NCI-H82 treated with DMSO at 0.1 percent for 48 hours (cell line): ENCODE measurements around the gene POLD2.
A peak's percentile ranks its signal among the peaks of the same experiment; 100 is the strongest.

Experiments
- DNase-seq: peaks from one replicate; lab custom pipeline; 2025; ENCODE audit not compliant: unreplicated experiment; lab: John Stamatoyannopoulos, UW

The POLD2 gene

DNA sequence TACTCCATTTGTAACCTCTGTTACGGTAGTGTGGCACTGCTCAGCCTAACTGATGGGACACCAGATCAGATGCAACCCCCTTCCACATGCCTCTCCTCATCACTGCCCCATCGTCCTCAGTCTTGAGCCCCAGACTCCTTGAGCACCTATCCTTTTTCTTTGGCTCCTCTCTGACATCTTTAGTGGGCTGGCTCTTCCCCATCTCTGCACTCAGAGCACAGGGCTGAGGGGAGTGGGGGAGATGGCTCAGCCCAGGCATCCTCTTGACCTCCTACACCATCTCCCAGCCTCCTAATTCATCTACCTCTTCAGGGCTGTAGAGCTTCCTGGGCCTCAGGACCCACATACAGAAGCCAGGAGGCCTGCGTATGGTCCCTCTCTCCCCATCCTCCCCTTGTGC is 39.6 kb downstream of the POLD2 start:
- no peak for DNase-seq

DNA sequence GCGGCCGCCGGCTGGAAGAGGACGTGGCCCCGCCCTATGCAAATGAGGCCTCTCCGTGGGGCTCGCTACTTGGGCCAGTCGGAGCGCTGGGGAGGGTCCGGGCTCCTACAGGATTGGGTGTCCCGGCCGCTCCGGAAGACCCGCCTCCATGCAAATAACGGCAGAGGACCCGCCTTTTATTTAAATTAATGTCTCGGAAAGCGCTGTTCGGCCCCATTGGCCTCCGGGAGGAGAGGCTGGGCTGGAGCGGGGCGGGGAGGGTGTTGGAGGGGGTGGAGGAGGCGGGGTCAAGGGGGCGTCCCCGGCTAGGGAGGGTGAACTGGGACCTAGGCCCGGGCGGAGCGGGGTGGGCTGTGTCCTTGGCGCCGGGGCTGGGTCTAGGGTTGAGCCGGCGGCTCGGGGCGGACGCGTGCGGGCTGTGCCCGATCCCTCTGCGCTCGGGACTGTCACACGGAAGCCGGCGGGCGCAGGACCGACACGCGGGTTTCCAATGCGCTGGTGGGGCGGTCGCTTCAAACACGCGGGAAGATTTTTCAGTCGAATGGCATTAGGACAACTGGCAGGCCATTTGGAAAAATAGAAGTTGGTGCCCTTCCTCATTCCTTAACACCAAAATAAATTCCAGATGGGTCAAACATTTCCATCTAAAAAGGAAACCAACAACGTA is 40.7 kb downstream of the POLD2 start:
- DNase-seq = peak; percentile 98

DNA sequence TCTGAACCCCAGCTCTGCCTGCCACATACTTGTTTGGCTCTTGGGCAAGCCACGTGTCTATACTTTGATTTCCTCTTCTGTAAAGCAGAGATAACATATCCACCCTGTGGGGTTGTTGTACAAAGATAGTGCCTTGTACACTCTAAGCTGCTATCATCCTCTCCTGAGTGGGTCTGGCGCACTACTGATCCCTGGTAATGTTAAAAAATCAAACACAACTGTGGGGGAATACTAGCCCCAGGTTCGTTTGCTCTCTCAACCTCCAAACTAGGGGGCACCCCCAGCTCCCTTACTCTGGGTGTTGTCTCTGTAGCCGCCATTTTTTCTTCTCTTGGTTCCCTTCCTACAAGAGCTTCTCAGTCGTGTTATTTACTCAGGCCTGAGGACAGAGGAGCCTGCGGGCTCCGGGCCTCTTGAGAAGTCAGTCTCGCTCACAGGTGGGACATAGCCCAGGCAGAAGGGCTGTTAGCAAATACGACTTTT is 42.0 kb downstream of the POLD2 start:
- no peak for DNase-seq

DNA sequence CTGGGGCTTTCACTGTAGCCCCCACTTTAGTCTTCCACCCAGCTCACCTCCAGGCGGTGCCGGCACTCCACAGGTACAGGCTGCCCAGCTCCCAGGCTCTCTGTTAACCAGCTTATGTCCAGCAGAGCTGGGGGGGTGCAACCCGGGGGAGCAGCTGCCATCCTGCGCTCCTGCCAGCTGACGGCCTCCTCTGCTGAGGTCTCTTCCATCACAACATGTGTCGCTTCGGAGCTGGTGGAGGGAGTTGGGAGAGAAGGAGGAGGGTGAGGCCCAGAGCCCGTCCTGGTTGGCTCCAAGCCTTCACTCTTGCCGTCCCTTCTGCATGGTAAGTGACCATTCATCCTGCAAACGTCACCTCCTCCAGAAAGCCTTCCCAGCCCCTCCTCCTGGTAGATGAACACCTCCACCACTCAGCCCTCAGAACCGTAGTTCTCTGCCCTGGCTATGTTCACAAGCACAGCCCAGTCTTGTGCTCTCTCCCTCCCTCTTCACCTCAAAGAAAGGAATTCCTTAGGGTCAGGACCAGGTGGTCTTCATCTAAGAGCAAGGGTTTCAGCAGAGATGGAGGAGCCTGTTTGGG is 42.6 kb downstream of the POLD2 start:
- peak; percentile 12 for DNase-seq

DNA sequence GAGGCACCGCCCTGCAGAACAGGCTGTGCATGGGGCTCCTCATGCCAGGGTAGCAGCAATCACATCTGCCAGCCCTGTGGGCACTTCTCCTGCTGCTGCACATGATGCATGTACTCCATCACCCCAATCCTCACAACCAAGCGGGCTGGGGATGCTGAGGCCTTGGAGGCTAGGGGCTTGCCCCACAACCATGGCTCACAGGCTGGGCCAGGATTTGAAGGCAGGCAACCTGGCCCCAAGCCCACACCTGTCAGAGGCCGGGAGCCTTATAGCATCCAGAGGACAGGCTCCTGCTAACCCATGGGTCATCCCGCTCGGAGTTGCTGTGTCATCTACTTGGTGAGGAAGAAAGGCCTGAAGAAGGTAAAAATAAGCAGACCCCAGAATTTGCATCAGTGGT is 43.2 kb downstream of the POLD2 start:
- no peak for DNase-seq

DNA sequence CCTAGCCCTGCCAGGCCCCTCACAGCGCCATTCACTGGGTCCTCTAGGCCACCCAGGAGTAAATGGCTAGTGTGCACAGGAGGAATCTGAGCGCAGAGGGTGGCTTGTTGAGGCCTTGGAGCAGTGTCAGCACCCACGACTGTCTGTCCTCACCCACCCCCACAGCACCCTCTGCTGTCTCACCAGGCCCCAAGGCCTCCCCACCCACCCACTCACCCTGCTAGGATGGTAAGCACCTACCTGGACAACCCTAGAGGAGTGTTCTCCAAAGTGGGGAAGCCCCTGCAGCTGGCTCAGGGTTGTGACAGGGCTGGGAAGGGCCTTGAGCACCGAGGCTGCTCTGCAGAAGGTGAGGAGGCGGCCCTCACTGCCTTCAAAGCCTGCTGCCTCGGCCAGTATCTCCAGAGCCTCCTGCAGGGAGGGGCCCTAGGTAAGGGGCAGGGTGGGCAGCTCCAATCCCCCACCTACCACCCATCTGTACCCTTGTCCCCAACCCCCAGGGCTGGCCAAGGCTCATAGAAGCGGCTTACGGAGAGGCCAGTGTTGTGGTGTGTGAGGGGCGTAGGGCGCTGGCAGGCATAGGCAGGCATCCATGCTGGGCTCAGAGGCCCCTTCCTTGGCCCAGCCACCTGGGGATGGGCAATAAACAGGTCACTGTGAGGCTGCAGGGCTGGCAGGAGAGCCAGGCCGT is 43.9 kb downstream of the POLD2 start:
- DNase-seq = no peak

DNA sequence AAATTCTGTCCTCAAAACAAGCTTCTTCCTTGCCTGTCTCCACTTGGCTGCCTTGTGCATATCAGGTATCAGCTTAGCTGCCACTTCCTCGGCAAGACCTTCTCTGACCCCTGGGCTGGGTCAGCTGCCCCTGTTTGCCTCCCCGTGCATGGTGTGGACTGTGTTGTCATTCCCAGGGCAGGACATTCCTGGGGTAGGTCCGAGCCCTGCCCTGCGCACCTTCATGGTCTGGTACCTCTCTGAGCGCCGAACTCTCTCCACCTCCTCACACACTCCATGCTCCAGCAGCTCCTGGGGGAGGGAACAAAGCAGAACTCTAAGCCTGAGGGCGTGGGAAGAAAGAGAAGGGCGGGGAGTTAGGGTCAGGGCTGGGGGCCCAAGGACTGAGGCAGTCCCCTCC is 44.8 kb downstream of the POLD2 start:
- DNase-seq = no peak

DNA sequence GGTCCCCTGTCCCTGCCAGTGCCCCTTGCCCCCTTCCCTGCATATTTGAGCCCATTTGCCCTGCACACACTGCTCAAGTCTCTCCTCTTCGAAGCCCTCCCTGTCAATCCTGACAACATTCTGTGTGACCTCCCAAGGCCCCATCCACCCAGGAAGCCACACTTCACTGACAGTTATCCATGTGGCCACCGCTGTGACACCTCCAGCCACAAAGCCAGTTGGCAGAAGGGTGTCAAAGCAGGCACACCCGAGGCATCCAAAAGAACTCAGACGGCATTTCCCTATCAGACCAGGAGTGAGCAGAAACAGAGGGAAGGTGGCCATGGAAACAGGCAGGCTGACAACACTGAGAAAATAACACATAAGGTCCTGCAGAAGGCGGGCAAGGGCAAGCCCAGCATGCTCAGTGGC is 45.7 kb downstream of the POLD2 start:
- no peak for DNase-seq

DNA sequence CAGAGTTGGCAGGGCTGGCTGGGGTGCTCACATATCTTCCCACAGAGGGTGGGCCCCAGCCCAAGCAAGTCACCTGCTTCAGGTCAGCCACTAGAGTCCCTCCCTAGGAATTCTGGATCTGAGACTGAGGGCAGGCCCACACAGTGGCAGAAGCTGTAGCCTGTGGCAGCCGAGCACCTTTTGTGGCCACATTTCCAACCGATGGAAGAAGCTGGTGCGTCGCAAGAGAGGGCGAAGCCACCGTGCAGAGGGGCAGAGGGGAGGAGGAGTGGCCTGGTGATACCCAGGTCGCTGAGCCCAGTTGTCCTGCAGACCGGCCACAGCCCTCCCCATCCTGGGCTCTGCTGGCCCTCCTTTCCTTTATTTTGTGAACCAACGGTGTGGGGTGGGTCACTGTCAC is 46.3 kb downstream of the POLD2 start:
- DNase-seq = no peak

DNA sequence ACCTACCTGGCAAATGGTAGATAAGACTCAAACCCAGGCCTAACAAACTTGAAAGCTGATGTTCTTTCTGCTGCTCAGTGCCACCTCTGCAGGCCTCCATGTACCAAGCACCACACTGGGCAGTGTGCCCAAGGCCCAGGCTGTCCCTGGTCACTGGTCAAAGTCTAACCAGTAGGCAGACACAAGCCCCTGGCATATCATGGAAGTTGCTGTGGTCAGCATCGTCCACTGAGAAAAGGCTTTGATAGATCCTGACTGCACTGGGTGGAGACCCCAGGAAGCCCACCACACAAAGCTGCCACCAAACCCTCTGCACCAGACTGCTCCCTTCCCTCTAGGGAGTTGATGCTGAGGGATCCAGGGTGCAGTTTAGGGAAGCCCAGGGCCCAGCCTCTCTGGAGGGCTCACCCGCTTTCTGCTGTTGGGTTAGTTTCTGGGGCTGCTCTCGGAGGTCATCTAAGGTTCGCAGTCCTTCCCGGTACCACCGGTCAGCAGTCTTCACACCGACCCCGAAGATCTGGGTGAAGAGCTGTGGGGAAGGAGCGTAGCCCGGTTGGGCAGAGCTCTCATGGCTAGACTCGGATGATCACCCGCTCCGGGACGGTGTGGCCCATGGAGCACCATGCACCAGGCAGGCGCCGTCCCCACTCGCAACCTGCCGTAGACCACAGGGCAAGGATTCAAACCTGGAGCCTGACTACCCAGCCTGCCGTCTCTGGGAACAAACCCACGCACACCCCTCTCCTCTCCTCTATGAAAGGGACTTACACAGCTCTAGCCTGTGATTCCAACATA is 47.0 kb downstream of the POLD2 start:
- DNase-seq = no peak

DNA sequence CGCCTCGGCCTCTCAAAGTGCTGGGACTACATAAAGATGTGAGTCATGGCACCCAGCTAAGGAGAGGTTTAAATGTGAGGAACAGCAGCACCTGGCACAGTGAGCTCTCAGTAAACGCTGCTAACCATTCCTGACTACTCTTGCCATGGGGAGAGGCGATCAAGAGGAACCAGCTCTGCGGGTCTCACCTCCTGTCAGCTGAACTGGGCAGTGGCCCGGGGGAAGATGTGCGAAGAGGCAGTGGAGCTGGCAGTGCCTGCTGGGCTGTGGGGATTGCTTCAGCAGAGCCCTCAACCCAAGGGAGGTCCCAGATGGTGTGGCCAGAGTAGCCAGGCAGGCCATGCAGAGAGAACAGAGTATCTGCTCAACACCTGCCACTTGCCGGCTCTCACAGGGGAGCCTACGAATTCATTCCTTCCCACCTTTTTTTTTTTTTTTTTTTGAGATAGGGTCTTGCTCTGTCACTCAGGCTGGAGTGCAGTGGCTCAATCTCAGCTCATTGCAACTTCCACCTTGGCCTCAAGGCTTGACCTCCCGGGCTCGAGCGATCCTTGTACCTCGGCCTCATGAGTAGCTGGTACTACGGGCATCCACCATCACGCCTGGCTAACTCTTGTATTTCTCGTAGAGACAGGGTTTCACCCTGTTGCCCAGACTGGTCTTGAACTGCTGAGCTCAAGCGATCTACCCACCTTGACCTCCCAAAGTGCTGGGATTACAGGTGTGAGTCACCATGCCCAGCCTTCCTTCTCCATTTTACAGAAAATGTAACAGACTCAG is 47.9 kb downstream of the POLD2 start:
- DNase-seq = no peak

DNA sequence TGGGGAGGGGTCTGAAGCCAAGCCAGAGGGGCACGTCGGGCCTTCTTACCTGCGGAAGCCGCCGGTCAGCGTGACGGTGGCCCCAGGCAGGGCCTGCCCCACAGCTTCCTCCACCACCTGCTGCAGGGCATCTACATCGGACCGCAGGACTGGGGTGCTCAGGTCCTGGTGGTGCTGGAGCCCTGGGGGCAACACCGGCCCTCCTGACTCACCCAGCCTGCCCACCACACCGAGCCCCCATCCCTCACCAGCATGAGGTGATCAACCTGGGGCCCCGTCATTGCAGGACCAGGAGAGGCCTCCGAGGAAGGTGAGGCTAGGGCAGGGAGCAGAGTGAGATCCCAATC is 49.0 kb downstream of the POLD2 start:
- no peak for DNase-seq

DNA sequence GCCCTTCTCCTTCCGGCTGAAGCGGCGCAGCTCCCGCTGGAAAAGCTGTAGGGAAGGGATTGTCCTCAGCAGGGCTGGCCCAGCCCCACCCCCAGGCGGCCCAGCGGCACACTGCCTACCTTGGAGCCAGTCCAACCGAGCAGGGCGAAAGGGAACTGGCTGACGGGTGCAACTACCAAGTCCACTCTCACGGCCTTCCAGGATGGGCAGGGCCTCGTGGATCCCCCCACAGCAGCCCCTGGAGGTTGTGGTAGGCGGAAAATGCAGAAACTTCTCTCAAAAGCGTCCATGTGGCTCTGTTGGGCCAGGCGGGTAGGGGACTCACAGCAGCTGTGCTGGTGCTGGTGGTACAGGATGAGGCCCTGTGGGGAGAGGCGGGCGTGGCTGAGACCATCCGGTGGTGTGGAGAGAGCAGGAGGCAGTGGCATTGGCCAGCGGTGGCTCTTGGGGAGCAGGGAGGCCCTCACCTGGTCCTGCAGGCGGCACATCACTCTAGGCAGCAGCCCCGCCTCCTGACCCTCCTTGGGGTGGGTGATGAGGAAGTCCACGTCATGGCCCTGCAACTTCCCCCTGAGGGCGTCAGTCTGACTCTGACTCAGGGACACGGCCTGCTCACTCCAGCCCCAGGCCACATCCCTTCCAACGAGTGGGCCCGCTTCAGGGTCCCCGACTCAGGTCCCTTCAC is 49.5 kb downstream of the POLD2 start:
- DNase-seq = no peak

DNA sequence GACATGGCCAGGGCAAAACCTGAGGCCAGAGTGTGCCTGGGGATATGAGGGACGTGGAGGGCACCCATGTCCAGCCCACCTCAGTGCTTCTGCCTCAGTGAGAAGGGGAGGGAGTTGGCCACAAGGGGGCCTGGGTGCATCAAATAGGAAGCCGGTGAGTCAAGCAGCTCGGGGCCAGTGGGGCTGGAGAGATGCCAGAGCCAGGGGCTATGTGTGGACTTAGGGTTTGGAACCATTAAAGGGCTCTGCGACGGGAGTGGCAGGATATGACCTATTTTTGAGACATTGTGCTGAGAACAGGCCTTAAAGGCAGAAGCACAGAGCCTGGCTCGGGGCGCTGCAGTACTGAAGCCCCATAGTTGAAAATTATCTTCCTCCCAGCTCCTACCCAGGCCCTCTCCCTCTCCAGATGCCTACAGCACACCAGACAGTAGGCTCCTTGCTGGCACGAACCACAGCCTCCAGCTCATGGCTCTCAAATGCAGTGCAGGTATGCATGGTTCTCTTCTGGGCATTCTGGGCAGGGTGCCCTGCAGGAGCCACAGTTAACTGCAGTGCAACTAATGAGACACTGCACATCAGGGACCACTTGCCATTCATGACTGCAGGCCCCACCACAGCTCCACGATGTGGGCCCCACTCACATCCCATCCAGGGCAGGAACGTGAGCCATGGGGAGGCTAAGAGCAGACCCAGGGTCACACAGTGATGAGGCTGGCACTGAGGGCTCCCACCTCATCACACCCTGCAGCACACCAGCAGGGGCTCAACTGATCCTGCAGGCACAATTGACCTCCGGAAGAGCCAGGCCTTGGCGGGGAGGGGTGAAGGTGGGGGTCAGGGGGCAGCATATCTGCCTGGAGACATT is 50.8 kb downstream of the POLD2 start:
- peak; percentile 41 for DNase-seq

DNA sequence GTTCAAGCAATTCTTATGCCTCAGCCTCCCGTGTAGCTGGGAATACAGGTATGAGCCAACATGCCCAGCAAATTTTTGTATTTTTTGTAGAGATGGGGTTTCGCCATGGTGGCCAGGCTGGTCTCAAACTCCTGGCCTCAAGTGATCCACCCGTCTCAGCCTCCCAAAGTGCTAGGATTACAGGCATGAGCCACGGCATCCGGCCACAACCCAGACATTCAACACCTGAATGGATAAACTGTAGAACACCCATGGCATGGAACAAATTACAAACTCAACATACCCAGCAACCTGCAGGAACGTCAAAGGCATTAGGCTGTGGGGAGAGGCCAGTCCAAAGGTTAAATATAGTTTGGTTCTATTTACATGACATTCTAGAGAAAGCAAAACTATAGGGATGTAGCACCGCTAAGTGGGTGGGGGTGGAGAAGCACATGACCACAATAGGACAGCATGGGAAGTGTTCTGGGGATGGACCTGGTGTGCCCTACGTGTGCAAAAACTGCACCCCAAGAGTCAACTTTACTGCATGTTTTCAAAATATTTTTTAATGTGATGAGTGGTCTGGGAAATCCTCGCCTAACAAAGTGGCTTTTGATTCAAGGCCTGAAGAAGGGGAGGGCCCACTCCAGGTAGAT is 51.5 kb downstream of the POLD2 start:
- no peak for DNase-seq

DNA sequence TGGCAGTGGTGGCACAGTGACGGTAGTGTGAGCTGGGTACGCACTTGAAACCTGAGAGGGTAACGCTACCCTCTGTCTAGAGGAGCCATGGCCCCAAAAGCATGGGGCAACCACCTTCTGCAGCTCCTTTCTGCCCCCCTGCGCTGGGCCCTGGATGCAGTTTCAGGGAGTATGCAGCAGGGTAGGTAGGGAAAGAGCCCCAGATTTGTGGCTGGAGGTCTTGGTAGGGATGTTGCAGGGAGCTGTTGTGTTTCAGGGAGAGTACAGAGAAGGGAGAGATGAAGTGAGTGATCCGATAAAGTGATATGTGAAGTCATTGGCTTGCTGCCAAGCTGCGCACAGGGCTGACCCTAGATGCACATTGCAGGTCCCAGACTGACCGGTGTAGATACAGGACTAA is 55.3 kb downstream of the POLD2 start:
- peak; percentile 28 for DNase-seq

DNA sequence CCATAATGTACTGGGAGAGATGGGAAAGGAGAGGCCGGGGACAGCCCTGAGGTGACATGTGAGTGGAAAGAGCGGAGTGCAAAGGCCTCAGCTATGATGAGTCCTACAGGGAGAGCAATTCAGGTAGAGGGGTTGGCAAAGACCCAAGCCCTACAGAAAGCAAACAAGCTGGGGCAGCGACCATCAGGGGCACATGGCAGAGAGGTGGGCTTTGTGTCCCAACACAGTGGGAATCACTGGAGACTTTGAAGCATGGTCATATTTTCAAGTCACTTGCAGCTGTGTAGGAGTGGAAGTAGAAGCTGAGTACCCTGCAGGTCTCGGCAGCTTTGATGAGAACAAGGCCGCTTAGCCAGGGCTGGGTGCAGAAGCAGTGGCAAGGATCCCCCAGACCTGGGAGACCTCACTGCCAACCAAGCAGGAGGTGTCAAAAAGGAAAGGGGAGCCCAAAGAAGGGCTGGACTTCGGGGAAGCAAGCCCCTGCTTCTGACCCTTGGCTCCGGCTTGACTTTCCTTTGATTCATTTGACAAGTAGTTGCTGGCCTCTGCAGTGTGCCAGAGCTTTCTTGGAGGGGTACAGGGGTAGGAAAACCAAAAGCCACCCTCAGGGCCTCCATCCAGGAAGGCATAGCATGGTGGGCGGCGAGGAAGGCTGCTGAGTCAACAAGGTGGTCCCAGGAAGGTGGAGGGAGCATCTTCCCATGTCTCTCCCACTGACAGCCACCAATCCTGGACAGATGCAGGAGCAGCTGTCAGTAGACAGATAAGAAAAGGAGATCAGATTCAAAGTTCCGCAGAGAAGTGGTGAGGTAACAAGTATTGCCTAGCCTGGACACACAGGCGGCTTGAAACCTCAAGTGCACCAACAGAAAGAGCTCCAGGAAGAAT is 56.0 kb downstream of the POLD2 start:
- no peak for DNase-seq

DNA sequence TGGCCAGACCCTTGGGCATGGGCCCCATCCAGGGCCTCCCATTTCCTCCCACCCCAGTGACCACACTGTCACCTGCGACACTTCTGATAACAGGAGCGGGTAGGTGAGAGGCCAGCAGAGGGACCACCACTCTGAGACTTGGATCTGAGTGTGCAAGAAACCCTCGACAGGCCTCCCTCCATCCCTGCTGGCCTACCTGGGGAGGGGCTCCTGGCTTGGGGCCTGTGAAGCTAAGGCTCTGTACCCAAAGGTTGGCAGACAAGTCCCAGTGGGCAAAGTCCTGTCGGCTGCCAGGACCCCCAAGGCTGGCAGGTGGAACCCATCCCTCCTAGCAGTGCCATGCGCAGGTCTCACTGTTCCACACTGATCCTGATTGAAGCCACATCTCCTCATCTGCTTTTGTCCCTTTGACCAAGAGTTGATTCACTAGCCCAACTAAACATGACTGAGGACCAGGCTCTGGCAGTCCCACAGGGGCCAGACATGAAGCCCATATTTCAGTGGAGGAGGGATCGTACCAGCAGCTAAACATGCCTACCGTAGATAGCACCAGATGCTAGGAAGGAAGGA is 56.8 kb downstream of the POLD2 start:
- DNase-seq = no peak
